ENCODE measurements around the gene HOXA2. TPM values are rescaled to one million over a fixed set of nuclear protein-coding genes. Genes with fewer than 3 reads are reported as not detected.

The HOXA2 gene
- total and polyA plus RNA-seq, 4 donors = 0.44 to 3.4 (median 1.5) TPM

DNA sequence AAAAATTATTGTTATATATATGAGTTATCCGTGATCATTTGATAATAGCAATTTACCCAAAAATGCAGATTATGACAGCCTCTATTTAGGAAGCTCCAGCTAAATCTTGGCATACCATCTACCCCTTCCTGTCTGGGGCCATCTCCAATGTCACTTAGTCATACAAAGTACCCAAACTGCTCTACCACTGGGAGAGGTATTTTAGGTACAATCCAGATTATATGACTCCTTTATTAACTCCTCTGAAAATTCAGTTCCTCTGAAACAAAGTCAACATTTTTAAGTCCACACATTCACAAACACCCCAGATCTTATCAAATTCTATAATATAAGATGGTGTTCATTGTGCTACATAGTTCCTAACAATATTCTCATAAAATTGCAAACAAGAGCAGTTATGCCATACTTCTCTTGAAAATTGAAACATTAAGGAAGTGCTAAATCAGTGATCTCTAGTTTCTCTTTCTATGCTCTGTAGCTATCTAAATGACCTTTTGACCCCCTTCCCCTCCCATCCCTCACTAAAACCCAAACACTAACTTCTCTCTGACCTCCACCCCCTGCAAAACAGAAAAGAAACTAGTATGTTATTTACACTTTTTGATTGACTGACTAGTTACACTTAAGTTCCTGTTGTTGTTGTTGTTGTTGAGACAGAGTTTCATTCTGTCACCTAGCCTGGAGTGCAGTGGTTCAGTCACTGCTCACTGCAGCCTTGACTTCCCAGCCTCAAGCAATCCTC, 23.1 kb downstream of the HOXA2 start:
- no peak overlapping the region for H3K27ac ChIP-seq (ENCODE audit: low read depth in 1 of 2, low read length in 1 of 2)
- no peak for ATAC-seq (ENCODE audit: insufficient read depth, low FRiP score)
- H3K27me3 ChIP-seq (ENCODE audit: control insufficient read depth in 3 of 3, insufficient read depth in 3 of 3, low read length in 2 of 3) = peaks cover 0 to 21% (median 0%) of the 10 kb centered on the region in 3 donors
- H3K4me3 ChIP-seq = no peak overlapping the region
- no peak for DNase-seq
- H3K9me3 ChIP-seq (ENCODE audit: control insufficient read depth in 4 of 4, insufficient read depth in 3 of 4, low read length in 3 of 4) = peaks cover 0 to 3% (median 0%) of the 10 kb centered on the region in 4 donors
- 96 to 98% methylated on average over 1 of the region's 1 CpG for WGBS, 2 donors
- peaks cover 0 to 2% (median 0%) of the 10 kb centered on the region in 5 donors for H3K4me1 ChIP-seq (ENCODE audit: control insufficient read depth in 5 of 5, insufficient read depth in 5 of 5, low read length in 5 of 5)
- TF ChIP-seq, protein P1, sequence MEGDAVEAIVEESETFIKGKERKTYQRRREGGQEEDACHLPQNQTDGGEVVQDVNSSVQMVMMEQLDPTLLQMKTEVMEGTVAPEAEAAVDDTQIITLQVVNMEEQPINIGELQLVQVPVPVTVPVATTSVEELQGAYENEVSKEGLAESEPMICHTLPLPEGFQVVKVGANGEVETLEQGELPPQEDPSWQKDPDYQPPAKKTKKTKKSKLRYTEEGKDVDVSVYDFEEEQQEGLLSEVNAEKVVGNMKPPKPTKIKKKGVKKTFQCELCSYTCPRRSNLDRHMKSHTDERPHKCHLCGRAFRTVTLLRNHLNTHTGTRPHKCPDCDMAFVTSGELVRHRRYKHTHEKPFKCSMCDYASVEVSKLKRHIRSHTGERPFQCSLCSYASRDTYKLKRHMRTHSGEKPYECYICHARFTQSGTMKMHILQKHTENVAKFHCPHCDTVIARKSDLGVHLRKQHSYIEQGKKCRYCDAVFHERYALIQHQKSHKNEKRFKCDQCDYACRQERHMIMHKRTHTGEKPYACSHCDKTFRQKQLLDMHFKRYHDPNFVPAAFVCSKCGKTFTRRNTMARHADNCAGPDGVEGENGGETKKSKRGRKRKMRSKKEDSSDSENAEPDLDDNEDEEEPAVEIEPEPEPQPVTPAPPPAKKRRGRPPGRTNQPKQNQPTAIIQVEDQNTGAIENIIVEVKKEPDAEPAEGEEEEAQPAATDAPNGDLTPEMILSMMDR (IDR thresholded peaks at IDR 0.05; ENCODE audit: control extremely low read depth, extremely low read depth) = no peak
- no peak overlapping the region for H3K9ac ChIP-seq (ENCODE audit: insufficient read depth in 1 of 2, low read length in 2 of 2)
- no peaks in the 10 kb centered on the region for H3K36me3 ChIP-seq (ENCODE audit: control insufficient read depth in 4 of 4, insufficient read depth in 4 of 4, low read length in 4 of 4)

DNA sequence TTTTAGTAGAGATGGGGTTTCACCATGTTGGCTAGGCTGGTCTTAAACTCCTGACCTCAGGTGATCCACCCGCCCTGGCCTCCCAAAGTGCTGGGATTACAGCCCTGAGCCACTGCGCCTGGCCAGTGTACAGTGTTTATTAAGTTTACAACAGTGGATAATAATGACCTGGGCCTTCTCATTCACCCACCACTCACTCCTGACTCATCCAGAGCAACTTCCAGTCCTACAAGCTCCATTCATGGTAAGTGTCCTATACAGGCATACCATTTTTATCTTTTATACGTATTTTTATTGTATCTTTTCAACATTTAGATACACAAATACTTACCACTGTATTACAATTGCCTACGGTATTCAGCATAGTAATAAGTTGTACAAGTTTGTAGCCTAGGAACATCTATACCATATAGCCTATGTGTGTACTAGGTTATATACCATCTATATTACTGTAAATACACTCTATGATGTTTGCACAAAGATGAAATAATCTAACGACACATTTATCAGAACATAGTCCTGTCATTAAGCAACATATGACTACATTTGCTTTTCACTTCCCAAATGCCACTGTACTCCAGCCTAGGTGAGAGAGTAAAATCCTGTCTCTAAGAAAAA, 23.8 kb downstream of the HOXA2 start:
- no peak for ATAC-seq (ENCODE audit: insufficient read depth, low FRiP score)
- Histone ChIP-seq H3K27ac (ENCODE audit: low read depth in 1 of 2, low read length in 1 of 2) (no peak overlapping the region), H3K27me3 (ENCODE audit: control insufficient read depth in 3 of 3, insufficient read depth in 3 of 3, low read length in 2 of 3) (peaks cover 0 to 19% (median 0%) of the 10 kb centered on the region in 3 donors), H3K9ac (ENCODE audit: insufficient read depth in 1 of 2, low read length in 2 of 2) (no peak overlapping the region), H3K9me3 (ENCODE audit: control insufficient read depth in 4 of 4, insufficient read depth in 3 of 4, low read length in 3 of 4) (peaks cover 0 to 3% (median 0%) of the 10 kb centered on the region in 4 donors), H3K36me3 (ENCODE audit: control insufficient read depth in 4 of 4, insufficient read depth in 4 of 4, low read length in 4 of 4) (no peaks in the 10 kb centered on the region), H3K4me3 (no peak overlapping the region), H3K4me1 (ENCODE audit: control insufficient read depth in 5 of 5, insufficient read depth in 5 of 5, low read length in 5 of 5) (peaks cover 0 to 2% (median 0%) of the 10 kb centered on the region in 5 donors)
- WGBS, 2 donors = 92 to 94% methylated on average over 5 of the region's 5 CpGs
- no peak for DNase-seq
- TF ChIP-seq, protein P1 (IDR thresholded peaks at IDR 0.05; ENCODE audit: control extremely low read depth, extremely low read depth) = no peak

DNA sequence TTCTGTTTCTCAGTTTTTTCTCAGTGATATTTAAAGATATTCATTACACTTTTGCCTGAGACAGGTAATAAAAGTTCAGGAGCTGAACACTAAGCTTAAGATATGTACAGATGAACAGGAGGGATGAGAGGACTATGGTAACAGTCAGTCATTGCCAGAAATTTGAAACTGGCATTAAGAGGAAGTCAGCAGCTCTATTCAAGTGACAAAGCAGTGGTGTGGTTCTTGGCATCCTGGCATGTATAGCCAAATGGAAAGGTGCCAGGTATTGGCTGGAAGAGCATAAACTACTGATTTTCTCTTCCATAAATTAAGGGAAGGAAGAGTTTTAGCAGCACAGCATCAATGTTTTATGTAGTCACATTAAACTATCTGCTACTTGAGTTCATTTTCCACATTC, 29.4 kb downstream of the HOXA2 start:
- H3K4me3 ChIP-seq = no peak overlapping the region
- no peaks in the 10 kb centered on the region for H3K36me3 ChIP-seq (ENCODE audit: control insufficient read depth in 4 of 4, insufficient read depth in 4 of 4, low read length in 4 of 4)
- peaks cover 0 to 3% (median 0%) of the 10 kb centered on the region in 4 donors for H3K9me3 ChIP-seq (ENCODE audit: control insufficient read depth in 4 of 4, insufficient read depth in 3 of 4, low read length in 3 of 4)
- DNase-seq (no peak), ATAC-seq (ENCODE audit: insufficient read depth, low FRiP score) (no peak)
- TF ChIP-seq, protein P1 (IDR thresholded peaks at IDR 0.05; ENCODE audit: control extremely low read depth, extremely low read depth) = no peak
- peaks cover 0 to 4% (median 0%) of the 10 kb centered on the region in 5 donors for H3K4me1 ChIP-seq (ENCODE audit: control insufficient read depth in 5 of 5, insufficient read depth in 5 of 5, low read length in 5 of 5)
- H3K27ac ChIP-seq (ENCODE audit: low read depth in 1 of 2, low read length in 1 of 2) = no peak overlapping the region
- H3K27me3 ChIP-seq (ENCODE audit: control insufficient read depth in 3 of 3, insufficient read depth in 3 of 3, low read length in 2 of 3) = peaks cover 0 to 16% (median 2%) of the 10 kb centered on the region in 3 donors
- H3K9ac ChIP-seq (ENCODE audit: insufficient read depth in 1 of 2, low read length in 2 of 2) = no peak overlapping the region

All from lung (tissue), 12 donors.